Measurements from ENCODE around the gene BCAS1. TPM values are rescaled to one million over a fixed set of nuclear protein-coding genes. Genes with fewer than 3 reads are reported as not detected.
"Not testable (repeated sequence)": the region's sequence is repeated elsewhere in the genome, so short reads cannot be mapped to it uniquely, and the experiment has no call there.

Gene BCAS1
- total RNA-seq, 2 experiments from 2014 or later, result 0.06 TPM; not detected in 1

DNA sequence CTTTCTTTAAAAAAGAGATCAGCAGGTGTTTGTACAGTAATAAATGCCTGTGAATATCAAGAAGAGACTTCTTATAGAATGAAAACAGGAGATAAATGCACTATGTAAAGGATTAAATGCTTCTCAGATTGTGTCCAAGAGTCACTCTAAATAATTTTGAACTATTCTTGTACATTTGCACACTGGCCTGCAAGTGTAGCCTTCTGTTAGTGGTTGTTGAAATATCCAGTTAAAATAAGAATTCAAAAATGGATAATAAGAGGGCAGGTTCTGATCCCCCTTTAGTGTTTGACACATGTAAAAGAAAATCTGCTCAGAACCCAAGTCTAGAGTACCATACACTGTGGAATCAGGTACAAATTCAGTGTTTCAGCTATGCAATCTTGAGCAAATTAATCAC is 91.9 kb downstream of the BCAS1 start:
- no peak for DNase-seq
- Mint-ChIP-seq H3K27ac (no peak overlapping the region), H3K9me3 (peaks cover 7% of the 10 kb centered on the region), H3K4me3 (no peak overlapping the region), H3K27me3 (peaks cover 2% of the 10 kb centered on the region), H3K36me3 (ENCODE audit: low read depth) (peaks cover 2% of the 10 kb centered on the region), H3K4me1 (no peaks in the 10 kb centered on the region)
- CTCF ChIA-PET, result no interaction called here
- POLR2A ChIA-PET, result no interaction called here

DNA sequence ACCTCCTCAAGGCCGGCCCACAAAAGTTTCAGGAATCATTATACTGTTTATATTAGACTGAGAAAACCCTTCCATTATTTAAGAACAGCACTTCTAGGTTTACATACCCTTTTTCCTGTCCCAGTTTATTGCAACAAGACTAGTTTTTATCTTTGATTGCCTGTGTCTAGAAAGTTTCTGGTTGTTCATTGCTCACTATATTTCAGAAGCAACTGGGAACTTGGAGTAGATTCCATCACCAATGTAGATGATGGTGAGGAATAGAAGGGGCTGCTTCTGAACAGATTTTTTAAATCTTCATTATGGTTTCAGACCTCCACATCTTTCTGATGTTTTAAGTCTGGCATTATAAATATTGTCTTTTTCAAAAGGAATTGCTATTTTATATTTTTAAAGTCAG is 93.0 kb downstream of the BCAS1 start:
- Mint-ChIP-seq H3K27ac (no peak overlapping the region), H3K4me3 (no peak overlapping the region), H3K9me3 (peaks cover 8% of the 10 kb centered on the region), H3K36me3 (ENCODE audit: low read depth) (peaks cover 2% of the 10 kb centered on the region), H3K27me3 (peaks cover 2% of the 10 kb centered on the region), H3K4me1 (no peaks in the 10 kb centered on the region)
- ChIA-PET POLR2A (no interaction called here), CTCF (no interaction called here)
- no peak for DNase-seq

DNA sequence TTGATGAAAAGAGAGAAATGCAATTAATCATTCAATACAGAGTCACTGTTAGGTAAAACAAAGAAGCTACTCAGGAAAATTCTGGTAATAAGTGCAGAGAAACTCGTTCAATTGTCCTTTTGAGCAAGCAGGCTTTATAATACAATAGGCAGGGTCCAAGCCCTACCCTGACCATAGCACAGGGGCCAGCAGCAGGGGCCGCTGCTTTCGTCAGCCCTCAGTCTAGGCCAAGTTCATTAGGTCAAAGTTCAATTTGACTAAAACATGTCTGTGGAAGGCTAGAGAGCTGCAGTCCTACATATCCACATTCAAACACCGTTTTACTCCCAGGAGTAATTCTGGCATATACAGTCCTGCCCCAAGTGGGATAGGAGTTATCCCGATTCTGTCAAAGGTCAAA is 94.6 kb downstream of the BCAS1 start:
- ChIA-PET CTCF (interaction anchor here (1.0 kb wide), 1 partner anchor 34 kb away, joined by 3 read pairs; no protein-coding TSS in a partner anchor), POLR2A (no interaction called here)
- H3K4me1 Mint-ChIP-seq, result no peaks in the 10 kb centered on the region
- no peak overlapping the region for H3K27ac Mint-ChIP-seq
- H3K4me3 Mint-ChIP-seq, result no peak overlapping the region
- H3K27me3 Mint-ChIP-seq, result no peaks in the 10 kb centered on the region
- DNase-seq, result no peak
- peaks cover 8% of the 10 kb centered on the region for H3K9me3 Mint-ChIP-seq
- peaks cover 2% of the 10 kb centered on the region for H3K36me3 Mint-ChIP-seq (ENCODE audit: low read depth)

DNA sequence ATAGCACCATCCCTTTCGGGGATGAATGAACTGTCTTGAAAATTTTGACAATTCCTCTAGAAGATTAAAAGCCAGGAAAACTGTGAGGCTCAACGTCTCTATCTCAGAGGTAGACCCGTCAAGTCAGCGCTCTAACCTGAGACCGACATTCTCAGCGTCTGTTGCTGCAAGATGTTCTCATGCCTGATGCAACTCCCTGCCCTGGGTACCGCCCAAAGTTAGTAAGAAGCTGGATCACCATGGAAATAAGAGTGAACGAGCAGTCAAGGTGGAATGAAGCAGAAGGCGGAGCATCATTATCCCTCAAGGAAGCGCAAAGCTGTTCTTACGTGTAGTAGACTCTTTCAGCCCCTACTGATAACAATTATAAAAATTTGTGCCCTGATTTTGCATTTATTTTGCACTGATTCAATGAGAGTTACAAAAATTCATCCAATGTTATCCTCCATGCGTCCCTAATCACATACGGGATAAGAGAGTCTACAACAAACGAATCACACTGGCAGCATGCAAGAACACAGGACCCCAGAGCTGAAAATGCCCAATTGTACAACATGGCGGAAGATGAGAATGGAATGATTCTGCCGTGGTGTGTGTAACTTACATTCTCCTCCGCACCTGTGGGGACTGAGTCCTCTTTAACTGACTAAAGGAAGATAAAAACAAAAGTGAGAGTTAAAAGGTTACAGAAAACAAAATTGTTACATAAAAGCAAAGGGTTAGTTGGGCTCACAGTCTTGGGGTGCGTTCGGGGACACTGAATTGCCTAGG is 95.4 kb downstream of the BCAS1 start:
- DNase-seq, result no peak
- Mint-ChIP-seq H3K4me3 (no peak overlapping the region), H3K27me3 (no peaks in the 10 kb centered on the region), H3K36me3 (ENCODE audit: low read depth) (peaks cover 2% of the 10 kb centered on the region), H3K4me1 (no peaks in the 10 kb centered on the region), H3K9me3 (peaks cover 8% of the 10 kb centered on the region), H3K27ac (no peak overlapping the region)
- CTCF ChIA-PET, result interaction anchor here (1.0 kb wide), 1 partner anchor 33 kb away, joined by 3 read pairs; no protein-coding TSS in a partner anchor
- POLR2A ChIA-PET, result no interaction called here

DNA sequence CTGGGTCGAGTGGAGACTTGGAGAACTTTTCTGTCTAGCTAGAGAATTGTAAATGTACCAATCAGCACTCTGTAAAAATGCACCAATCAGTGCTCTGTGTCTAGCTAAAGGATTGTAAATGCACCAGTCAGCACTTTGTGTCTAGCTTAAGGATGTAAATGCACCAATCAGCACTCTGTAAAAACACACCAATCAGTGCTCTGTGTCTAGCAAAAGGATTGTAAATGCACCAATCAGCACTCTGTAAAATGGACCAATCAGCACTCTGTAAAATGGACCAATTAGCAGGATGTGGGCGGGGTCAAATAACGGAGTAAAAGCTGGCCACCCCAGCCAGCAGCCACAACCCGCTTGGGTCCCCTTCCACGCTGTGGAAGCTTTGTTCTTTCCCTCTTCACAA is 96.5 kb downstream of the BCAS1 start:
- H3K27ac Mint-ChIP-seq; POLR2A ChIA-PET; DNase-seq; H3K9me3 Mint-ChIP-seq; CTCF ChIA-PET; H3K27me3 Mint-ChIP-seq; H3K4me3 Mint-ChIP-seq; H3K36me3 Mint-ChIP-seq (ENCODE audit: low read depth); H3K4me1 Mint-ChIP-seq: not testable (repeated sequence)

DNA sequence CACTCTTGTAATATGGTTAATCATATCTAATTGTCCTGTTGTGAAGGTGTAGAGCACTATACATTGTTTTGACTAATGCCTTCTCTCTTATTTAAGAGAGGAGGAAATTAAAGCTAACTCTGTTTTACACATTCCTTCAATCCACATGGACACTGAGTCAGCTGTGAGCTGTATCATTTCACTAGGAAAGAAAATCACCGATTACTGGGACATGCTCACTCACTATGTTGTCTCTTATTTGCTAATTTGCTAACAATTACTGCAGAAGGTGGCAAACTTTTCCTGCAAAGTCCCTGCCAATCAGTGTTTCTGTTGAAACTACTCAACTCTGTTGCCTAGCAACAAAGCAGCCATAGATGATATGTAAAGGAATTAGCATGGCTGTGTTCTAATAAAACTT is 98.2 kb downstream of the BCAS1 start:
- H3K36me3 Mint-ChIP-seq (ENCODE audit: low read depth), result peaks cover 2% of the 10 kb centered on the region
- H3K27me3 Mint-ChIP-seq, result no peaks in the 10 kb centered on the region
- ChIA-PET POLR2A (no interaction called here), CTCF (interaction anchor here (1.0 kb wide), 1 partner anchor 21 kb away, joined by 3 read pairs; no protein-coding TSS in a partner anchor)
- peaks cover 8% of the 10 kb centered on the region for H3K9me3 Mint-ChIP-seq
- no peak overlapping the region for H3K4me3 Mint-ChIP-seq
- H3K4me1 Mint-ChIP-seq, result no peaks in the 10 kb centered on the region
- no peak for DNase-seq
- H3K27ac Mint-ChIP-seq, result no peak overlapping the region

DNA sequence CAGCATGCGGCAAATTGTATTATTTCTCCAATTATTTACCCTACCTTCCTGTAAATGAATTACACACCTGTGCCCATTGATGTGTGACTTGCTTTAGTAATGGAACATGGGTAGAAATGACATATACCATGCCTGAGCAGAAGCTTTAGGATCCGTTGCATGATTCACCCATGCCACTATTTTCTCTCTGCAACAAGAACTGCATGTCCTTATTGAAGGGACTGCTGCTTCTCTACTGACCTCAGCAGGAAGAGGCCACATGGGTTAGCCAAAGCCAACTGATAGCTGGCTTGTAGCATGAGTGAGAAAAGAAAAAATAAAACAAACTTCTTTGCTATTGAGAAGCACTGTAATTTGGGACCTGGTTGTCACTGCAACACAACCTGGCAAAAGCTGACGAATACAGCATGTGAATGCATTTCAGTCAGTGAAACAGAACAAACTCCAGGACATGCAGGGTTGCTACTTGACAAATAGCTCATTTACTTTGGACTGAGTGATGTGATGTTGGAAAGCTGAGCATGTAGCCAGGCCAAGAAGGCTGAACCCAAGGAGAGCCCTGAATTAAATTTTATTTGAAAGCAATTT is 99.2 kb downstream of the BCAS1 start:
- ChIA-PET POLR2A (no interaction called here), CTCF (interaction anchor here (0.8 to 1.9 kb wide), 2 partner anchors 12 to 288 kb away, joined by 3 to 7 read pairs; no protein-coding TSS in a partner anchor)
- Mint-ChIP-seq H3K9me3 (peaks cover 5% of the 10 kb centered on the region), H3K4me3 (no peak overlapping the region), H3K27me3 (peaks cover 2% of the 10 kb centered on the region), H3K36me3 (ENCODE audit: low read depth) (peaks cover 2% of the 10 kb centered on the region), H3K27ac (no peak overlapping the region), H3K4me1 (no peaks in the 10 kb centered on the region)
- DNase-seq, result no peak

DNA sequence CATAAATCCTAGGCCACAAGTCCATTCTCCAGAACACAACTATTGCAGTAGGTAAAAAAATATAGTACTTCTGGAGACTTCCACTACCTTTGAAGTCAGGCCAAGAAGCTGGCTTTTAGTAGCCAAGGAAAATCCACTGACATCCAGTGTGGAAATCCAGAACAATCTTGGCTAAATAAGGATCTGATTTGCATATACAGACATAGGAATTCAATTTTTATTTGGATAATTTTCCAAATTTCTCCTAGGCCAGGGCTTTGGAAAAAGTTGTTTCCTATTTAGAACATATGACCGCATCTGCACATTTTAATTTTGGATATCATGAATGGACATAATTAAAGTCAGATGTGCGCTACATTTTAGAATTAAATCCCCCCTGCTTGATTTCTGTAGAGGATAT is 100.2 kb downstream of the BCAS1 start:
- H3K4me1 Mint-ChIP-seq, result no peaks in the 10 kb centered on the region
- POLR2A ChIA-PET, result no interaction called here
- H3K9me3 Mint-ChIP-seq, result peaks cover 5% of the 10 kb centered on the region

DNA sequence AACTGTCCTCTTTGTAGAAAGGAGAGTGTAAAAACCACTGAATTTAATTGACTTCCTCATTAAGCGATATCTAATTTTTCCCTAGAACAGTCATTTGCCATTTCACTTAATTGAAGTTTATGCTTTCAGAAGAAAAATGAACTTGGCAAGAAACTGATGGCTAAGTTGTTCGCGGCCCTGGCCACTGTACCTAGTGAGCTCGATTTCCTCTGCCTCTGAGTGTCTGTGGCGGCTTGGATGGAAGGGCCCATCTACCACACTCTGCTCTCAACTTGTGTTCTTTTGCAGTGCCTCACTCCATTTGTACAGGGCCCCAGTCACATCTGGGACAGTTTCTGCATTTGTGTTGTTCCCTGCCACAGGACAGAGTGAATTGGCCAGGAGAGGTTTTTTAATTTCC is 102.9 kb downstream of the BCAS1 start:
- Mint-ChIP-seq H3K9me3 (no peaks in the 10 kb centered on the region), H3K27ac (no peak overlapping the region), H3K4me3 (no peak overlapping the region), H3K36me3 (ENCODE audit: low read depth) (no peaks in the 10 kb centered on the region), H3K4me1 (no peaks in the 10 kb centered on the region), H3K27me3 (peaks cover 5% of the 10 kb centered on the region)
- POLR2A ChIA-PET, result no interaction called here
- CTCF ChIA-PET, result interaction anchor here (1.1 to 1.3 kb wide), 2 partner anchors 28 to 93 kb away, joined by 3 read pairs; no protein-coding TSS in a partner anchor
- no peak for DNase-seq

More for the DNA sequence above, 100.2 kb downstream of the BCAS1 start:
- DNase-seq, result no peak
- Mint-ChIP-seq H3K4me3 (no peak overlapping the region), H3K27me3 (peaks cover 2% of the 10 kb centered on the region), H3K36me3 (ENCODE audit: low read depth) (peaks cover 2% of the 10 kb centered on the region), H3K27ac (no peak overlapping the region)
- CTCF ChIA-PET, result interaction anchor here (0.6 to 1.9 kb wide), 2 partner anchors 12 to 735 kb away, joined by 3 to 7 read pairs; no protein-coding TSS in a partner anchor

DNA sequence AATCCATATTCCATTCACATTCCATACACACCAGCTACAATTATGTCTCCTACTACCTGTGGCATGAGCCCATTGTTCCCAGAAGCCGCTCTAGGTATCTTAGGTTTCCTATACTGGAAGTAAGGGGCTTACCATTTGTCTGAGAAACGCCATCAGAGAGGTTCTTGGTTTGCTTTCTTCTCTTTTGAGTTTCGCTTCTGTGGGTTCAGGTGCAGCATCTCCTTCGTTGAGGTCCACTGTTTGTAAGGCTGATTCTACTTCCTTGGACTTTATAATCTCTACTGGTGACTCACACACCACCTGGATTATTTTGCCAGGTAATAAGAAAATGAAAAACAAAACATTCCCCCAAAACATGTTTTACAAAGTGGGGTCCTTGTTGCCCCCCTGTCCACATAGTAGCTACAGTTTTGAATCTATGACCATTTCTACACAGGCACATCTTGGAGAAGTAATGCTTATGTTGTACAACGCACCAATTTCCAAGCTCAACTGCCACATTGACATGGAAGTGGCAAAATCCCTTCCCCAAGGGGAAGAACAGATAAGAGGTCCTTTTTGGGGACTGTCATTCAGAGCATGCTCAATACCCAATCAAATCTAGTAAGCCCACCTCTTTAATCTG is 103.5 kb downstream of the BCAS1 start:
- Mint-ChIP-seq H3K27ac (no peak overlapping the region), H3K27me3 (peaks cover 5% of the 10 kb centered on the region), H3K9me3 (no peaks in the 10 kb centered on the region), H3K4me1 (no peaks in the 10 kb centered on the region), H3K4me3 (no peak overlapping the region), H3K36me3 (ENCODE audit: low read depth) (no peaks in the 10 kb centered on the region)
- ChIA-PET POLR2A (no interaction called here), CTCF (interaction anchor here (1.1 to 1.3 kb wide), 2 partner anchors 27 to 94 kb away, joined by 3 read pairs; no protein-coding TSS in a partner anchor)
- DNase-seq, result no peak

DNA sequence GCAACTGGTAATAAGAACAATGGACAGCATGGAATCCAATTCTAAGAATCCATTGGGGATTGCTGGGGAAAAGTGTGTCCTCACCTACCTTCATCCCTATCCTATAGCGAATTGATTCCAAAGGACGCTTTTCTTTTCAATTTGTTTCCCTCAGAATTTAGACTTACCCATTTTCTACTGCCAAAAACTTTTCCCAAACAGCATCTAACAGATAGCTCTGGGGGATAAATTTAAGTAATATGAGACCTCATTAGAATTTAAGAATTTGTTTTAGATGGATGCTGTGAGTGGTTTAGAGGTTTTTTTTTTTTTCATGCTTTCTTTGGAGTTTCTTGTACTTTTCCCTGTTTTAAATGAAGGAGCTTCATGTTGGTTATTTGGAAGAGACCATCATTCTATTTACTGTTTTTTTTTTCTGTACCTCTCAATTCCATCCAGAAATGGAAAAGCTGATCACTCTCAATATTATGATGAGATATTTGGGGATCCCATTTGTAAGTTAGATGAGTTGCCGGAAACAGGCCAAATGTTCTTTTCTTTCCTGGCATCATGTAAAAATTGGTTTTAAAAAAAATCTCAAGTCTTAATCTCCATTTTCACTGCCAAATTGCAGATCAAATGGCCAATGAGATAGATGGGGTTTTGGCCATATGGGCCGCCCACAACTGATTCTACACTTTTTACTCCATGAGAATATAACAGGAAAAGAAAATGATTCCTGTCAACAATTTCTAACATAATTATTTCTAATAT is 105.7 kb downstream of the BCAS1 start:
- no peak overlapping the region for H3K4me3 Mint-ChIP-seq
- H3K4me1 Mint-ChIP-seq, result peaks cover 4% of the 10 kb centered on the region
- H3K36me3 Mint-ChIP-seq (ENCODE audit: low read depth), result no peaks in the 10 kb centered on the region
- H3K9me3 Mint-ChIP-seq, result no peaks in the 10 kb centered on the region
- POLR2A ChIA-PET, result interaction anchor here (0.7 kb wide), 1 partner anchor 211 kb away, joined by 5 read pairs; no protein-coding TSS in a partner anchor
- no peak overlapping the region for H3K27ac Mint-ChIP-seq
- CTCF ChIA-PET, result interaction anchor here (1.5 kb wide), 1 partner anchor 171 kb away, joined by 4 read pairs; no protein-coding TSS in a partner anchor
- H3K27me3 Mint-ChIP-seq, result peaks cover 14% of the 10 kb centered on the region
- DNase-seq, result no peak

DNA sequence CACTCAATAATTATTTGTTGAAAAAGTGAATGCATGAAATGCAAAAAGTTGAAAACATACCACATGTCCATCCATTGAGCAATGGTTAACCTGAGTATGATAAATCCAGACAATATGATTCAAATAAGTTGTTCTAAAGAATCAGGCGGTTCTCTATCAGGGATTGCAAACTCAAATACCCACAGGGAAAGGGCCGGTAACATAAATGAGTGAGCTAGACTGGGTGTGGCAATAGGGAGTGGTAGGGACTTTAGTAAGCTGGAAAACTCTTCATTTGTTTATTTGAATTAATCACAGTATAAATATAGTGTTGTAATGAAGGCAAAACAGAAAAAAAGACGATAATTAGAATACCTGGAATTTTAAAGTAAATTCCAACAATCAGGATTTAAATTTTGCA is 106.3 kb downstream of the BCAS1 start:
- no peak for DNase-seq
- H3K36me3 Mint-ChIP-seq (ENCODE audit: low read depth), result no peaks in the 10 kb centered on the region
- ChIA-PET CTCF (interaction anchor here (1.5 kb wide), 1 partner anchor 170 kb away, joined by 4 read pairs; no protein-coding TSS in a partner anchor), POLR2A (no interaction called here)
- peaks cover 16% of the 10 kb centered on the region for H3K27me3 Mint-ChIP-seq
- H3K4me3 Mint-ChIP-seq, result no peak overlapping the region
- H3K4me1 Mint-ChIP-seq, result peaks cover 4% of the 10 kb centered on the region
- no peak overlapping the region for H3K27ac Mint-ChIP-seq
- H3K9me3 Mint-ChIP-seq, result no peaks in the 10 kb centered on the region
